GM12872 (cell line): ENCODE results near the gene HBS1L.

Experiments used
- TF ChIP-seq, protein P1 (sequence below): IDR thresholded peaks from 3 replicates; pipeline ENCODE4 v1.5.1; 2011; ENCODE audit warnings: low read depth, mild to moderate bottlenecking, low read length, moderate library complexity; ENCODE audit not compliant: insufficient read depth

Gene HBS1L

DNA sequence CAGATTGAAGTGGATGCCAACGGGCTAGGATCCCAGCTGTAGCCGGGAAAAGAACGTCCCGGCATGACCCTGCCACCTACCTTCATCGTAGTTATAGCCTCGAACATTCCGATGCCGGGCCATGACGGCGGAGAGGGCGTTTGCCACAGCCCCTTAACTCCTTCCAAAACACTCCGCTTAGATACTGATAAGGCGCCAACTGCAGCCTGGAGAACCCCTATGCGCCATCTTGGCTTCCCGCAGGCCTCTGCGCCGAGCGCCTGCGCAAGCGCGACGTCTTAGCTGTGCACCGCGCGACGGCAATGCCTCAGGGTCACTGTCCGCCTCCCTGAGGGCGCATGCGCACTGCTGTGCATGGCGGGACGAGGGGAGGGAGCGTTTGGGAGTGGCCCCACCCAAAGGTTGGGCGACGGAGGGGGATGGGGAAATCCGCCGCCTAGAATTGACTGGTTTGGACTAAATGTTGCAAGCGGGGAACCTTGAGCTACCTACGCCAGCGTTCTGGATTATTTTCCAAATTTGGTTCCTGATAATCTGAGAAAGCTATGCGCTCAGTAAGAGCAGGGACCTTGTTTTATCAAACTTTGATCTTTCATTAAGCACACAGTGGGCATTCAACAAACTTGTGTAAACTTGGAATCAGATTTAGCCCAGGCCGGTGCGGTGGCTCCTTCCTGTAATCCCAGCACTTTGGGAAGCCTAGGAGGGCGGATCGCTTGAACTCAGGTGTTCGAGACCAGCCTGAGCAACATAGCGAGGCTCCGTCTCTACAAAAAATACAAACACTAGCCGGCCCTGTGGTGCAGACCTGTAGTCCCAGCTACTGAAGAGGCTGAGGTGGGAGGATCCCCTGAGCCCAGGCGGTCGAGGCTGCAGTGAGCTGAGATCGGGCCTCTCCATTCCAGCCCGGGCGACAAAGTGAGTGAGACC, at the start of gene HBS1L:
TSS of gene HBS1L (minus strand) at position 254 of the 930 bp plus-strand sequence. CDS start at position 123, 131 bp downstream.
- TF ChIP-seq, protein P1, sequence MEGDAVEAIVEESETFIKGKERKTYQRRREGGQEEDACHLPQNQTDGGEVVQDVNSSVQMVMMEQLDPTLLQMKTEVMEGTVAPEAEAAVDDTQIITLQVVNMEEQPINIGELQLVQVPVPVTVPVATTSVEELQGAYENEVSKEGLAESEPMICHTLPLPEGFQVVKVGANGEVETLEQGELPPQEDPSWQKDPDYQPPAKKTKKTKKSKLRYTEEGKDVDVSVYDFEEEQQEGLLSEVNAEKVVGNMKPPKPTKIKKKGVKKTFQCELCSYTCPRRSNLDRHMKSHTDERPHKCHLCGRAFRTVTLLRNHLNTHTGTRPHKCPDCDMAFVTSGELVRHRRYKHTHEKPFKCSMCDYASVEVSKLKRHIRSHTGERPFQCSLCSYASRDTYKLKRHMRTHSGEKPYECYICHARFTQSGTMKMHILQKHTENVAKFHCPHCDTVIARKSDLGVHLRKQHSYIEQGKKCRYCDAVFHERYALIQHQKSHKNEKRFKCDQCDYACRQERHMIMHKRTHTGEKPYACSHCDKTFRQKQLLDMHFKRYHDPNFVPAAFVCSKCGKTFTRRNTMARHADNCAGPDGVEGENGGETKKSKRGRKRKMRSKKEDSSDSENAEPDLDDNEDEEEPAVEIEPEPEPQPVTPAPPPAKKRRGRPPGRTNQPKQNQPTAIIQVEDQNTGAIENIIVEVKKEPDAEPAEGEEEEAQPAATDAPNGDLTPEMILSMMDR: no peak

- TF ChIP-seq, protein P1: no peak
These were observed 49.6 kb upstream of the HBS1L start for GRCh38 chr6:135104199-135104598.

DNA sequence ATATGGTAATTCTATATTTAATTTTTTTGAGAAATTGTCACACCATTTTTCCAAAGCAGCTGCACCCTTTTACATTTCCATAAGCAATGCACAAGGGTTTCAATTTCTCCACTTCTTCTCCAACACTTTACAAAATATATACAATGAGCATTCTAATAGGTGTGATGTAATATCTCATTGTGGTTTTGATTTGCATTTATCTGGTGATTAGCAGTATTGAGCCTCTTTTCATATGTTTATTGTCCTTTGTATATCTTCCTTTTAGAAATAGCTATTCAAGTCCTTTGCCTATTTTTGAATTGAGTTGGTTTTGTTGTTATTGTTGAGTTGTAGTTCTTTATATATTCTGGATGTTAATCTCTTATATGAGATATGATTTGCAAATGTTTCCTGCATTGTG, 47.6 kb upstream of the HBS1L start:
- TF ChIP-seq, protein P1: no peak

- TF ChIP-seq, protein P1: no peak
These were observed 42.5 kb upstream of the HBS1L start for GRCh38 chr6:135097172-135097571.

- TF ChIP-seq, protein P1: no peak
These were observed 41.9 kb upstream of the HBS1L start for GRCh38 chr6:135096403-135097130.

DNA sequence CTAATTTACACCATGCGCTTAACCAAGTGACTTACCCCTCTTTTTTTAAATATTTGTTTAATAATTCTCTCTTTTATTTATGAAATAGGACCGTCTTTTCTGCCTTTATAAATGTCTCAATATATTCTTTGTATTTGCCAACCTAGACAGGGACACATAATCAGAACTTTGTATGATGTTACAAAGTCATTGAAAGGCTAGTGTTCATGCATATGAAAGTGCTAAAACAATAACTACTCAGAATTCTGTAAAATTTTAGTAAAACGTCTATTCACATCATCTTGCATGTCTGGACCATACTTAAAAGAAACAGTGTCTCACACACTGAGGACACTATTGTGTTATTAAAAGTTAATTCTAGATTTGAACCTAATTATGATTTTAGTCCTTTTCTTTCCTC, 41.1 kb upstream of the HBS1L start:
- TF ChIP-seq, protein P1: no peak

- TF ChIP-seq, protein P1: no peak
These were observed 39.8 kb upstream of the HBS1L start for GRCh38 chr6:135094403-135094821.
